ENCODE data around the gene ACAP3. TPM values are rescaled to one million over a fixed set of nuclear protein-coding genes. Genes with fewer than 3 reads are reported as not detected.

ACAP3 gene
- polyA plus RNA-seq, 2 of the 4 experiments (the other 2 are of a cell fraction): 6.6 to 24.2 TPM

- no peak overlapping the region for H3K4me3 ChIP-seq
- ATAC-seq (no peak), FAIRE-seq (no peak), DNase-seq (ENCODE audit: low read depth in 1 of 2, low spot score in 1 of 2) (no peak)
- ChIA-PET CTCF (interaction anchor here (1.0 to 2.8 kb wide), 3 partner anchors 8 to 235 kb away, joined by 3 to 18 read pairs (median 9); no protein-coding TSS in a partner anchor), POLR2A (no interaction called here)
- WGBS (ENCODE audit: missing lambda C conversion rate): 91% methylated on average over 13 of the region's 30 CpGs
- no peak overlapping the region for H3K27ac ChIP-seq
- no peaks in the 10 kb centered on the region for H3K9me3 ChIP-seq
- peaks cover 2% of the 10 kb centered on the region; the same call in 2 of the 3 replicates for H3K4me1 ChIP-seq
- H3K4me2 ChIP-seq: no peak overlapping the region
- TF ChIP-seq CBX2 (IDR thresholded peaks at IDR 0.05; ENCODE audit: borderline replicate concordance, low read depth): no peak
- TF ChIP-seq USF2 (IDR thresholded peaks at IDR 0.05): no peak
- TF ChIP-seq REST (IDR thresholded peaks at IDR 0.05): peak; percentile 79
- TF ChIP-seq ZC3H11A (IDR thresholded peaks at IDR 0.05): no peak
- no peak for TF ChIP-seq CHD2 (IDR thresholded peaks at IDR 0.05; ENCODE audit: low read length, partially characterized antibody)
- no peak for TF ChIP-seq MAFK (IDR thresholded peaks at IDR 0.05; ENCODE audit: partially characterized antibody)
Observed at GRCh38 chr1:1298861-1299685, 8.7 kb downstream of the ACAP3 start.

GRCh38 chr1:1297802-1298424 is 9.8 kb downstream of the ACAP3 start:
- TF ChIP-seq PHF8 (IDR thresholded peaks at IDR 0.05; ENCODE audit: borderline replicate concordance, low read depth) (no peak), HMGXB4 (CRISPR knock-in tag; IDR thresholded peaks at IDR 0.05; ENCODE audit: borderline replicate concordance) (no peak), MYC (IDR thresholded peaks at IDR 0.05; ENCODE audit: borderline replicate concordance, low read length) (no peak), POLR2AphosphoS2 (conservative IDR thresholded peaks at IDR 0.05; ENCODE audit: low read length) (no peak), RFX5 (IDR thresholded peaks at IDR 0.05) (no peak)
- ChIA-PET POLR2A (no interaction called here), CTCF (no interaction called here)
- Histone ChIP-seq H3K4me2 (no peak overlapping the region), H3K27ac (no peak overlapping the region), H3K4me1 (no peaks in the 10 kb centered on the region), H3K9me3 (no peaks in the 10 kb centered on the region), H3K4me3 (no peak overlapping the region)
- no peak for DNase-seq (ENCODE audit: low read depth in 1 of 2, low spot score in 1 of 2)
- 97% methylated on average over 6 of the region's 31 CpGs for WGBS (ENCODE audit: missing lambda C conversion rate)
- ATAC-seq: no peak
- no peak for FAIRE-seq
